HL-60 (cell line): ENCODE results near the gene ATXN2.
A peak's percentile ranks its signal among the peaks of the same experiment; 100 is the strongest.

Experiments used
- DNase-seq, 2 experiments: peaks; one replicate each; pipeline ENCODE4 v3.0.0-alpha.2; 2010 to 2020; ENCODE audit warnings: low read depth in 1 of 2, low spot score in 1 of 2
- H3K27ac ChIP-seq: fragments of 250-450 bp; sonication (Bioruptor Pico); replicated peaks from 2 replicates; pipeline ENCODE4 v1.5.1; 2020; ENCODE audit warnings: mild to moderate bottlenecking, moderate library complexity
- H3K27me3 ChIP-seq: fragments of 250-450 bp; sonication (Bioruptor Pico); 2 replicates; pipeline ENCODE4 v1.5.1; 2021; ENCODE audit warnings: mild to moderate bottlenecking, moderate library complexity; ENCODE audit not compliant: insufficient read depth, poor library complexity, severe bottlenecking
- H3K4me3 ChIP-seq: replicated peaks from 2 replicates; pipeline ENCODE4 v1.5.1; 2011; ENCODE audit warnings: mild to moderate bottlenecking, control low read depth, low read length; ENCODE audit not compliant: insufficient read depth
- GABPA ChIP-seq: IDR thresholded peaks from 2 replicates; pipeline ENCODE4 v1.6.1; 2012; ENCODE audit warnings: low read depth
- POLR2AphosphoS5 ChIP-seq: IDR thresholded peaks from 2 replicates; pipeline ENCODE4 v1.6.1; 2012; ENCODE audit warnings: low read depth
- SPI1 ChIP-seq: IDR thresholded peaks from 2 replicates; pipeline ENCODE4 v1.6.1; 2012; ENCODE audit warnings: low read depth, mild to moderate bottlenecking, borderline replicate concordance
- TF ChIP-seq, protein P1 (sequence below): IDR thresholded peaks from 2 replicates; pipeline ENCODE4 v1.6.1; 2012; ENCODE audit warnings: low read depth; ENCODE audit not compliant: insufficient replicate concordance
- TF ChIP-seq, protein P2 (sequence below): IDR thresholded peaks from one replicate; pipeline ENCODE4 v1.5.1; 2011; ENCODE audit warnings: low read length, control low read depth, inconsistent platforms; ENCODE audit not compliant: insufficient read depth

ATXN2 gene

GRCh38 chr12:111636209-111636945 lies 37.3 kb upstream of the ATXN2 start:
- no peak for DNase-seq
- Histone ChIP-seq H3K27ac (no peak overlapping the region), H3K27me3 (no peaks in the 10 kb centered on the region), H3K4me3 (no peak overlapping the region)
- TF ChIP-seq, protein P1, sequence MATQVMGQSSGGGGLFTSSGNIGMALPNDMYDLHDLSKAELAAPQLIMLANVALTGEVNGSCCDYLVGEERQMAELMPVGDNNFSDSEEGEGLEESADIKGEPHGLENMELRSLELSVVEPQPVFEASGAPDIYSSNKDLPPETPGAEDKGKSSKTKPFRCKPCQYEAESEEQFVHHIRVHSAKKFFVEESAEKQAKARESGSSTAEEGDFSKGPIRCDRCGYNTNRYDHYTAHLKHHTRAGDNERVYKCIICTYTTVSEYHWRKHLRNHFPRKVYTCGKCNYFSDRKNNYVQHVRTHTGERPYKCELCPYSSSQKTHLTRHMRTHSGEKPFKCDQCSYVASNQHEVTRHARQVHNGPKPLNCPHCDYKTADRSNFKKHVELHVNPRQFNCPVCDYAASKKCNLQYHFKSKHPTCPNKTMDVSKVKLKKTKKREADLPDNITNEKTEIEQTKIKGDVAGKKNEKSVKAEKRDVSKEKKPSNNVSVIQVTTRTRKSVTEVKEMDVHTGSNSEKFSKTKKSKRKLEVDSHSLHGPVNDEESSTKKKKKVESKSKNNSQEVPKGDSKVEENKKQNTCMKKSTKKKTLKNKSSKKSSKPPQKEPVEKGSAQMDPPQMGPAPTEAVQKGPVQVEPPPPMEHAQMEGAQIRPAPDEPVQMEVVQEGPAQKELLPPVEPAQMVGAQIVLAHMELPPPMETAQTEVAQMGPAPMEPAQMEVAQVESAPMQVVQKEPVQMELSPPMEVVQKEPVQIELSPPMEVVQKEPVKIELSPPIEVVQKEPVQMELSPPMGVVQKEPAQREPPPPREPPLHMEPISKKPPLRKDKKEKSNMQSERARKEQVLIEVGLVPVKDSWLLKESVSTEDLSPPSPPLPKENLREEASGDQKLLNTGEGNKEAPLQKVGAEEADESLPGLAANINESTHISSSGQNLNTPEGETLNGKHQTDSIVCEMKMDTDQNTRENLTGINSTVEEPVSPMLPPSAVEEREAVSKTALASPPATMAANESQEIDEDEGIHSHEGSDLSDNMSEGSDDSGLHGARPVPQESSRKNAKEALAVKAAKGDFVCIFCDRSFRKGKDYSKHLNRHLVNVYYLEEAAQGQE = no peak
- TF ChIP-seq, protein P2, sequence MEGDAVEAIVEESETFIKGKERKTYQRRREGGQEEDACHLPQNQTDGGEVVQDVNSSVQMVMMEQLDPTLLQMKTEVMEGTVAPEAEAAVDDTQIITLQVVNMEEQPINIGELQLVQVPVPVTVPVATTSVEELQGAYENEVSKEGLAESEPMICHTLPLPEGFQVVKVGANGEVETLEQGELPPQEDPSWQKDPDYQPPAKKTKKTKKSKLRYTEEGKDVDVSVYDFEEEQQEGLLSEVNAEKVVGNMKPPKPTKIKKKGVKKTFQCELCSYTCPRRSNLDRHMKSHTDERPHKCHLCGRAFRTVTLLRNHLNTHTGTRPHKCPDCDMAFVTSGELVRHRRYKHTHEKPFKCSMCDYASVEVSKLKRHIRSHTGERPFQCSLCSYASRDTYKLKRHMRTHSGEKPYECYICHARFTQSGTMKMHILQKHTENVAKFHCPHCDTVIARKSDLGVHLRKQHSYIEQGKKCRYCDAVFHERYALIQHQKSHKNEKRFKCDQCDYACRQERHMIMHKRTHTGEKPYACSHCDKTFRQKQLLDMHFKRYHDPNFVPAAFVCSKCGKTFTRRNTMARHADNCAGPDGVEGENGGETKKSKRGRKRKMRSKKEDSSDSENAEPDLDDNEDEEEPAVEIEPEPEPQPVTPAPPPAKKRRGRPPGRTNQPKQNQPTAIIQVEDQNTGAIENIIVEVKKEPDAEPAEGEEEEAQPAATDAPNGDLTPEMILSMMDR = no peak
- no peak for TF ChIP-seq POLR2AphosphoS5
- no peak for TF ChIP-seq GABPA
- TF ChIP-seq SPI1 = no peak

- TF ChIP-seq, protein P2 = no peak
- TF ChIP-seq, protein P1 = no peak
- TF ChIP-seq POLR2AphosphoS5 = no peak
- TF ChIP-seq SPI1 = no peak
- TF ChIP-seq GABPA = no peak
- DNase-seq = peak in 1 of 2 experiments; percentile 40
- no peaks in the 10 kb centered on the region for H3K27me3 ChIP-seq
- no peak overlapping the region for H3K4me3 ChIP-seq
- H3K27ac ChIP-seq = no peak overlapping the region
Measured at GRCh38 chr12:111635524-111635923, 36.4 kb upstream of the ATXN2 start.

DNA sequence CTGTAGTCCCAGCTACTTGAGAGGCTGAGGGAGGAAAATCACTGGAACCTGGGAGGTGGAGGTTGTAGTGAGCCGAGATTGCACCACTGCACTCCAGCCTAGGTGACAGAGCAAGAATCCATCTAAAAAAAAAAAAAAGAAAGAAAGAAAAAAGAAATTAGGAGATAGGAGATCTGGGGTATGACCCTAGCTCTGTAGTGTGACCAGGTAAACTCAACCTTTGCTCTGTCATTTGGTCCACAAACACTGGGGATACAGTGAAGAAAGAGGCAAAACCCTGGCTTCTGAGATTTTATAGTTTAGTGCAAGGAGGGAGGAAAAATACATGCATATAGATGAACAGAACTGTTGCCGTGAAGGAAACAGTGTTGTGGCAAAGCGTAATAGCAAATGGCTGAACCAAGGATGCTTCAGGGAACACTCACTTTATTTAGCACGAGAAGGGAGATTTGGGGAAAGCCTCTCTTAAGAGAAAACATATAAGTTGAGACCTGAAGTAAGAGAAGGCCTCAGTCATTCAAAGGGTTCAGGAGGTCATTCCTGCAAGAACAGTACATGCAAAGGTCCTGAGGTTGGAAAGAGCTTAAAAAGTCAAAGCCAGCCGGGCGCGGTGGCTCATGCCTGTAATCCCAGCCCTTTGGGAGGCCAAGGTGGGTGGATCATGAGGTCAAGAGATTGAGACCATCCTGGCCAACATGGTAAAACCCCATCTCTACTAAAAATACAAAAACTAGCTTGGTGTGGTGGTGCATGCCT lies 29.6 kb upstream of the ATXN2 start:
- no peak for DNase-seq
- H3K27ac ChIP-seq = no peak overlapping the region
- no peak overlapping the region for H3K4me3 ChIP-seq
- no peak for TF ChIP-seq GABPA
- no peak for TF ChIP-seq POLR2AphosphoS5
- no peak for TF ChIP-seq SPI1
- TF ChIP-seq, protein P2 = no peak
- TF ChIP-seq, protein P1 = no peak
- H3K27me3 ChIP-seq = no peaks in the 10 kb centered on the region
